Measurements from ENCODE around the gene MAPKAPK3.

Gene MAPKAPK3

GRCh38 chr3:50627407-50628051, 10.6 kb downstream of the MAPKAPK3 start:
- peak in 1 of 2 experiments; percentile 58 for DNase-seq

GRCh38 chr3:50628601-50629000, 11.7 kb downstream of the MAPKAPK3 start:
- DNase-seq, result no peak

GRCh38 chr3:50630394-50630793, 13.4 kb downstream of the MAPKAPK3 start:
- DNase-seq, result no peak

GRCh38 chr3:50630877-50631276, 13.9 kb downstream of the MAPKAPK3 start:
- DNase-seq, result no peak

GRCh38 chr3:50632450-50632849, 15.5 kb downstream of the MAPKAPK3 start:
- DNase-seq, result peak in 1 of 2 experiments; percentile 48

GRCh38 chr3:50633230-50633790, 16.4 kb downstream of the MAPKAPK3 start:
- DNase-seq, result no peak

- no peak for DNase-seq
These were observed 18.1 kb downstream of the MAPKAPK3 start for GRCh38 chr3:50635066-50635465.

- no peak for DNase-seq
These were observed 20.1 kb downstream of the MAPKAPK3 start for GRCh38 chr3:50637011-50637410.

- no peak for DNase-seq
These were observed 21.0 kb downstream of the MAPKAPK3 start for GRCh38 chr3:50637945-50638344.

- no peak for DNase-seq
These were observed 22.1 kb downstream of the MAPKAPK3 start for GRCh38 chr3:50639055-50639494.

GRCh38 chr3:50642382-50642781, 25.4 kb downstream of the MAPKAPK3 start:
- DNase-seq, result no peak

GRCh38 chr3:50644561-50644960, 27.6 kb downstream of the MAPKAPK3 start:
- no peak for DNase-seq

GRCh38 chr3:50645378-50645777, 28.4 kb downstream of the MAPKAPK3 start:
- no peak for DNase-seq

GRCh38 chr3:50648313-50648712, 31.4 kb downstream of the MAPKAPK3 start:
- DNase-seq, result no peak

GRCh38 chr3:50648944-50649343, 32.0 kb downstream of the MAPKAPK3 start:
- DNase-seq, result no peak

- DNase-seq, result no peak
These were observed 32.5 kb downstream of the MAPKAPK3 start for GRCh38 chr3:50649451-50649931.

GRCh38 chr3:50650018-50650417, 33.1 kb downstream of the MAPKAPK3 start:
- no peak for DNase-seq

- DNase-seq, result no peak
These were observed 34.5 kb downstream of the MAPKAPK3 start for GRCh38 chr3:50651445-50651844.

- DNase-seq, result no peak
These were observed 35.1 kb downstream of the MAPKAPK3 start for GRCh38 chr3:50651920-50652529.

GRCh38 chr3:50652709-50653108, 35.8 kb downstream of the MAPKAPK3 start:
- DNase-seq, result peak; percentile 71 to 76

GRCh38 chr3:50653937-50654595, 37.1 kb downstream of the MAPKAPK3 start:
- no peak for DNase-seq

- peak; percentile 48 to 63 for DNase-seq
These were observed 38.3 kb downstream of the MAPKAPK3 start for GRCh38 chr3:50655009-50655830.

Measured in activated T-cell treated with anti-CD3 and anti-CD28 coated beads, Interleukin-2, amount 50 U/mL, for 48 hours (primary cell).